GM18951 (cell line): Measurements from ENCODE around the gene EFCAB14.
"Not testable (repeated sequence)": the region's sequence is repeated elsewhere in the genome, so short reads cannot be mapped to it uniquely, and the experiment has no call there.

ENCODE experiments used
- POLR2A ChIP-seq: IDR thresholded peaks from 4 replicates; pipeline ENCODE4 v1.6.1; 2011; ENCODE audit warnings: mild to moderate bottlenecking; ENCODE audit not compliant: insufficient read length, insufficient read depth; ENCODE audit errors: extremely low read depth
- in situ Hi-C: fragments of 300-500 bp; cut with MboI; formaldehyde crosslinking; loops from one replicate; pipeline ENCODE4 v1.12.0; 2022; ENCODE audit warnings: low sequenced_read_pairs, mixed read lengths, inconsistent platforms; ENCODE audit not compliant: unreplicated experiment

The EFCAB14 gene

GRCh38 chr1:46717654-46718053 is 1.3 kb downstream of the EFCAB14 start:
- in situ Hi-C loops = no loop called here
- TF ChIP-seq POLR2A = no peak

DNA sequence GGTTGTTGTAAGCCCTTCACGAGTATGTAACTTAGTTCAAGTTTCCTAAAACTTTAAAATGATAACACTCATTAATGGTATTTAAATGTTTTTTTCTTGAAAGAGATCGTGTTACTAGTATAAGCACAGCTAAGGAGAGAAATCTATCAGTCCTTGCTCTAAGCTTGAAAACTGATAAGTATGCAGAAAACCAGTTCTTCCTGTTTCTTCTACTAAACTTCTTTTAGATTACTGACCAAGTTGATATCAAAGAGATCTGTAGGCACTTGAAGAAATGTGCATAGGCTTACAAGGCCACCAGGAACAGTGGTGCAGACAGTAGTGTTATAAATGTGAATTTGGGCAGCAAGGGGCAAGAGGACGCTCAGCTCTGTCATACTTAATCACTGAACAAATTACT is 3.9 kb downstream of the EFCAB14 start:
- no peak for TF ChIP-seq POLR2A
- in situ Hi-C loops = no loop called here

DNA sequence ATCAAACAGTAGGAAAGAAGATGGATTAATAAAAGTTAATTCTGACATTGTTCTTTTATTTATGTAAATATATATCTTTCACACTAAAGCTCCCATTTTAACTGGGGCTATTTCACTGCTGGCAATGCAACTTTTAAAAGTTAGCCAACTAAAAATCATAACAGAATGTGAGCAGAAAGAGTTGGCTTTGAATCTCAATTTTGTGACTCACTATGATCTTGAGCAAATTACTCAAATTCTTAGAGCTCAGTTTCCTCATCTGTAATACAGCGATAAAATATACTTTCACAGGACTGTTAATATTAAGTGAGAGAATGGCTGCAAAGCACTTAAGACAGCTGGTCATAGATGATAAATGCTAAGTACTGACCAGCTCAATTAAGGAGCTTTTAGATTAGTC is 10.8 kb downstream of the EFCAB14 start:
- TF ChIP-seq POLR2A = no peak
- in situ Hi-C loops = no loop called here

DNA sequence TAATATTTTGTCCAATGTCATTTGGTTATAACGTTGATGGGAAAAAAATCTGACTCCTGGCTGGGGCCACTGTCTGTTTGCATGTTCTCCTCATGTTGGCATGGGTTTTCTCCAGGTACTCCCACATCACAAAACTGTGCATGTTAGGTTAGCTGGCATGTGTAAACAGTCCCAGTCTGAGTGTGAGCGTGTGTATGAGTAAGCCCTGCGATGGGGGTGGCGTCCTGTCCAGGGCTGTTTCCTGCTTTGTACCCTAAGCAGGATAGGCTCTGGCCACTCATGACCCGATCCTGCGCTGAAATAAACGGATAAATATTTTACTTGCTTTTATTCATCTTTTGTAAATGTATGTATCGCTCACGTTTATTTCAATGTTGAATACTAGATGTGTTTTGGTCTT is 13.5 kb downstream of the EFCAB14 start:
- in situ Hi-C loops = no loop called here
- TF ChIP-seq POLR2A = no peak

GRCh38 chr1:46703927-46704641 is 14.8 kb downstream of the EFCAB14 start:
- in situ Hi-C loops = no loop called here
- no peak for TF ChIP-seq POLR2A

- no peak for TF ChIP-seq POLR2A
- in situ Hi-C loops = no loop called here
These were observed 19.2 kb downstream of the EFCAB14 start for GRCh38 chr1:46699666-46700065.

- no peak for TF ChIP-seq POLR2A
These were observed 21.9 kb downstream of the EFCAB14 start for GRCh38 chr1:46697053-46697452.

DNA sequence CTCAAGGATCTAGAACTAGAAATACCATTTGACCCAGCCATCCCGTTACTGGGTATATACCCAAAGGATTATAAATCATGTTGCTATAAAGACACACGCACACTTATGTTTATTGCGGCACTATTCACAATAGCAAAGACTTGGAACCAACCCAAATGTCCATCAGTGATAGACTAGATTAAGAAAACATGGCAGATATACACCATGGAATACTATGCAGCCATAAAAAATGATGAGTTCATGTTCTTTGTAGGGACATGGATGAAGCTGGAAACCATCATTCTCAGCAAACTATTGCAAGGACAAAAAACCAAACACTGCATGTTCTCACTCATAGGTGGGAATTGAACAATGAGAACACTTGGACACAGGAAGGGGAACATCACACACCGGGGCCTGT is 24.2 kb downstream of the EFCAB14 start:
- in situ Hi-C loops = not testable (repeated sequence)

More at GRCh38 chr1:46697053-46697452, 21.9 kb downstream of the EFCAB14 start:
- in situ Hi-C loops = no loop called here

DNA sequence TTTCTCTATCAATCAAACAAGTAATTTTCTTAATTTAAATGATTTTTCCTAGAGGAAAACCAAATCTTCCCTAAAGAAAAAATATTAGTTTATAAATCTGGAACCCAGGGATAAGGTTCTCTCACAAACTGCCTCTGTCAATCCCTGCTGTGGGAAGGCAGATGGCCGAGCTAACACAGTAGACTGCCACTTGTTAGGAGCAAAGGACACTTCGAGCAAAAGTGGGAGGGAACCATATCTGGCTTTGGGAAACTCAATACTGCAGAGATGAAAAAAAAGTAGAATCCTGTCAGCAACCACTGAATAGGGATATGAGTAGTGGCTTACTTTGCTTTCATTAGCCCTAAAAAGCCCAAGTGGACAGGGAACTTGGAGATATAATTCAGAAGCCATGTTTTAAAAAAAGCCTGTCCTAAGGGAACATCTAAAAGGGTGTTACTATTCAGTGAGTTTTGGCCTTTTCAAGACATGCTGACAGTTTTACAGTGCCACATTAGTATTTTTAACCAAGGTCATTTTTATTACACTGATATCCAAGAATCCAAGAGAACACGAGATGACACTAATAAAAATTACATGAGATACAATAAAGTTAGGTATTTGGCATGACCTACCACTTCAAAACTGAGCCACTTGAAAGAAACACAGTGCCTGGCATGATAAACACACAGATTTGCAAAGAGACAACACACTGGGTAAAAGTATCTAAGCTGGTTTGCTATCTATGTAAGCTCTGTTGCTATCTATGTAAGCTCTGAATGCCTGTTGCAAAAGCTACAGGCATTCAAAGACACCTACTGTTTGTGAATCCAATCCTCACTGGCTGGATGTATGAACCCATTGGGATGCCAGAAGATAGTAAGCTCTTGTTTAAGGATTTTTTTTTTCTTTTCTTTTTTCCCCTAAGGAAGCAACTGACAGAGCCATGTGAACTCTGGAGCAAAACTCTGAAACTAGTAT is 25.8 kb downstream of the EFCAB14 start:
- TF ChIP-seq POLR2A = no peak
- in situ Hi-C loops = no loop called here

GRCh38 chr1:46691997-46692790 is 26.7 kb downstream of the EFCAB14 start:
- TF ChIP-seq POLR2A = no peak
- in situ Hi-C loops = no loop called here

DNA sequence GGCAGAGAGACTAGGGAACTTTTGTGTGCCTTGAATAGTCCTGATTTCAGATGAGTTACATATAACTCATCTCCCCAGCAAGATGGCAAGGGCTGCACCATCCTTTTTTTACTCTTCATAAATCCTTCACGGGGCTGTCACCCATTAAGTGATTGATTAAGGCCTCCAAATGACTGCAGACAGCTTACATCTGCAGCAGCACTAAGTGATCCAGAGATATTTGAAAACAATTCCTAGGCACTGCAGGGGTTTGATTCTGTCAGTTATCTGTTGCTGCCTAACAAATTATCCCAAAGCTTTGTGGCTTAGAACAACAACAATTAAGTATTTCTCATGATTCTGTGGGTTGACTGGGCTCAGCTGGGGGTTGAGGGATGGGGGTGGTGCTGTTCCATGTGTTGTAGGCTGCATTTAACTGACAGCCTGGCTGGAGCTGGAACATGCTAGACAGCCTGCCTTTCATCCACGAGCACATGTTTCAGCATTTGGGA is 27.9 kb downstream of the EFCAB14 start:
- in situ Hi-C loops = no loop called here
- no peak for TF ChIP-seq POLR2A

DNA sequence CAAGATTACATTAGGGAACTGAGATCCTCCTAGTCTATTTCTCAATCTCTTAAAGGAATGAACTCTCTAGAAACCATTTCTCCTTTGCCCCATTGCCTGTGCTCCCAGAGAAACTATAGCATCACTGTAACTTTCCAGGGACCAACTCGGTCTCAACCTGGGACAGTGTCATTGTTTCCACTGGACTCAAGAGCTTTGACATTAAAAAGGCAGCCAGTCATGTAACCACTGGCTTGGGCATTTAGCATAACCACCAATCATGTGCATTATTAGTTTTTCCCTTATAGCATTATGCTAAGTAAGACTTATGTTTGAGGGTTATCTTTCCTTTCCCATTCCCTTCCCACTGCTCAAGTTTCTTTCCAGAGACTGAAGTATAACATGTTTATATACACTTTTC is 29.0 kb downstream of the EFCAB14 start:
- in situ Hi-C loops = no loop called here
- TF ChIP-seq POLR2A = no peak

DNA sequence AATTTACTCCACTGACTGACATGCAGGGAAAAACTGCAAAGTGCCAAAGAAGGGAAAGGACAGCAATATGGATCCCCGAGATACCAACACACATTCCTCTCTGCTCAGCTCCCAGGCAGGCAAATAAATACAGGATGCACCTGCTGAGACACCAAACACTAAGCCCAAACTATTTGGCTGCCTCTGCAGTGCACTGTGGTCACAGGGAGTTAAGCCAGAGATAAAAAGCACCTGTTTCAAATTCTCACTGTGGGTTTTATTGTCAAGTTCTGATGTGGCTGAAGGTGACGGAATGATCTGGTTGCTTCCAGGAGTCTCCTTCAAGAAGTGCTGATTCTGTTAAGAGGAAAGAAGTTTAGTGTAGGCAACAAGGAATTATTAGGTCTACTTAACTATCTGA is 29.6 kb downstream of the EFCAB14 start:
- no peak for TF ChIP-seq POLR2A
- in situ Hi-C loops = no loop called here

GRCh38 chr1:46687921-46688509 is 30.9 kb downstream of the EFCAB14 start:
- in situ Hi-C loops = no loop called here
- no peak for TF ChIP-seq POLR2A
